ENCODE data around the gene MIER2.

The MIER2 gene

DNA sequence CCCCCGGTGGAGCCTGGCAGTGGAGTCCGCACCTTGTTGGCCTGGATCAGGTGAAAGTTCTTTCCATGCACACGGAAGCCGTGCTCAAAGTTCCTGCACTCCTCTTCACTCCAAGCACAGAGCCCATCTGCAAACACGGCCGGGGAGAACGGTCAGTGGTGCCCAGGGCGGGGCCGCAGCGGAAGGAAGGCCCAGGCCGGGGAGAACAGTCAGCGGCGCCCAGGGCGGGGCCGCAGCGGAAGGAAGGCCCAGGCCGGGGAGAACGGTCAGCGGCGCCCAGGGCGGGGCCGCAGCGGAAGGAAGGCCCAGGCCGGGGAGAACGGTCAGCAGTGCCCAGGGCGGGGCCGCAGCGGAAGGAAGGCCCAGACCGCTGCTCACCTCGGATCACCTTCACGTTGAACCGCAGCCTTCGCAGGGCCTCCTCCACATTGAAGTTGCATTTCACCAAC lies 32.8 kb downstream of the MIER2 start:
- TF ChIP-seq CTCF (IDR thresholded peaks at IDR 0.05; ENCODE audit: insufficient read depth, low read depth, low read length, missing control alignments) = no peak
- DNase-seq (ENCODE audit: low read depth) = no peak
- H3K4me3 ChIP-seq (ENCODE audit: low read length) = no peak overlapping the region

DNA sequence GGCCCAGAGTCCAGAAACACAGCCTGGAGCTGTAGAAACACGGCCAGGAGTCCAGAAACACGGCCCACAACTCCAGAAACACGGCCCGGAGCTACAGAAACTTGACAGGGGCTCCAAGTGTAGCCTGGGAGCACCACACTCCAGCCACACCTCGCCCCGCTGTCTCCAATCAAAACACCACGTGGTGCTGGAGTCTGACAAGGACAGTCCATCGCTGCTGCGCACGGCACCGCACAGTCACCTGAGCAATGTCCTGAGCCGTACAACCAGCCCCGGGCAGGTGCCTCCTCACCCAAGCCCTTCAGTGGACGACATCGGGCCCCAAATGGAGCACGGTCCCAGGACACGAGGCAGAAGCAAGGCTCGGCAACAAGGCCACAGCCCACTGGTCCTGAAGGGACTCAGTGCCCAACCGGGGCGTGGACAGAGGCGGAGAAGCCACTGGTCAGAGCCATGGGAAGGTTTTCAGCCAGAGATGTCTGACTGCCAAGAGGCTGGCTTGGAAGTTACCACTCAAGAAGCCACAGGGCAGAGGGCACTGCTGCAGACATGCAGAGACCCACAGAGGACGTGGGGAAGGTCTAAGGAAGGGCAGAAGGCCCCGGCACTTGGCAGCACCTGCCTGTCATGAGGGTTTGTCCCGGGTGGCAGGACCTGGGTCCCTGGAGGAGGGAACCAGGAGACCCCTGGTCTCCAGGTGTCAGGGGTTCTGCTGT lies 33.7 kb downstream of the MIER2 start:
- DNase-seq (ENCODE audit: low read depth) = no peak
- TF ChIP-seq CTCF (IDR thresholded peaks at IDR 0.05; ENCODE audit: insufficient read depth, low read depth, low read length, missing control alignments) = no peak
- H3K4me3 ChIP-seq (ENCODE audit: low read length) = no peak overlapping the region

DNA sequence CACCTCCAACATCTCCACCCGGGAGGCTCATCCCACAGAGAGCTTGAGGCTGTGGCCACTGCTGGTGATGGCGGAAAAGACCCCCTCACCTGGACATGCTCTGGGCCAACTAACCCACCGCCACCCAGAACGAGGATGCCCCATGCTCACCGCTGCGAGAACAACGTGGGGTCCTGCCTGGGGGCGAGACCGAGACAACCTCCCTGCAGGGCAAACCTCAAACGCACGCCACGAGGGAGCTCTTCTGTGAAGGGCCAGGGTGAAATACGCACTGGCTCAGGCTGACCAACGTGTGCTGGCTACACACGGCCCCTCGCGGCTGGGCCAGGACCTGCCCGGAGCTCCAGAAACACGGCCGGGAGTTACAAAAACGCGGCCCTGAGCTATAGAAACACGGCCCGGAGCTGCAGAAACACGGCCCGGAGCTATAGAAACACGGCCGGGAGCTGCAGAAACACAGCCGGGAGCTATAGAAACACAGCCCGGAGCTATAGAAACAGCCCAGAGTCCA lies 34.4 kb downstream of the MIER2 start:
- no peak for TF ChIP-seq CTCF (IDR thresholded peaks at IDR 0.05; ENCODE audit: insufficient read depth, low read depth, low read length, missing control alignments)
- no peak for DNase-seq (ENCODE audit: low read depth)
- H3K4me3 ChIP-seq (ENCODE audit: low read length) = no peak overlapping the region

DNA sequence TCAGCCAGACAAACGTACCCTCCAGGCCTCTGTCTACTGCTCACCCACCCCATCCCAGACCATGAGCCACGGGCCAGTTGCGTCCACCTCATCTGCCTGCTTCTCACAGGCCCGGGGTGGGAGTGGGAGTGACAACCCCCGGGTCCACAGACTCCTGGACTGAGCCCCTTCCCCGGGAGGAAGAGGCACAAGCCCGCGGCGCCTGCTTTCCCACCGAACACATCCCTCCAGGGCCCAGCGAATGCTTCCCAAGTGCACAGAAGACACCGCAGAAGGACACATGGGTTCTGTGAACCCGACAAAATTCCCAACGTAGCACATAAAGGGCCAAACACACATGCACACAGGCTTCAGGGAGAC lies 35.4 kb downstream of the MIER2 start:
- no peak overlapping the region for H3K4me3 ChIP-seq (ENCODE audit: low read length)
- TF ChIP-seq CTCF (IDR thresholded peaks at IDR 0.05; ENCODE audit: insufficient read depth, low read depth, low read length, missing control alignments) = no peak
- no peak for DNase-seq (ENCODE audit: low read depth)

DNA sequence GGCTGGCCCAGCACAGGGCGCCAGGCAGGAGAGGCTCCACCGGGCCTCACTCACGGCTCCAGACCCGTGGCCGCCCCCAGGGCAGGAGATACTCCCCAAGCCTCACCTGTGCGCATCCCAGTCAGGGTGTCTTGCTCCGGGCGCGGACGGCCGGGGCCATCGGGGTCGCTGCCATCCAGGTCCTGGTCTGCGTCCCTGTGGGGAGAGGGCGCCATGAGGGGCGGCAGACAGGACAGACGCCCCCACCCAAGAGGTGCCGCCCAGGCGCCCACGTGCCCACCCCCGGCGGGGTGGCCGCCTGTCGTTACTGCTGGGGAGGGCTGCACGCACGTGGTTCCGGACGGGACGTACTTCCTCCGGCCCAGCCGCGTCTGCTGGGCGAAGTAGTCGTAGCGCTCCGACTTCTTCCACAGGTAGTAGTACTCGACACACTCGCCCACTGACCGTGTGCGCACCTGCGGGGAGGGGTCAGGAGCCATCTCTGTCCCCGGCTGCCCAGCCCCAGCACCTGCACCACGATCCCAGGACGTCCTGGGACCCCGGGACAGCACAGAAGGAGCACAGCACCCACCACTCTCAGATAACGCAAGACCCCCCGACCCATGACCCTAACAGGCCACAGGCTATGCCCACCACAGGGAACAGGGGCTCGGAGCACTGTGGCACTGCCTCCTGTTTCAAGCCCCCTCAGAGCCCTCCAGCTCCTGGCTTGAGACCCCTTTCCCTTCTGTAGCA lies 36.0 kb downstream of the MIER2 start:
- DNase-seq (ENCODE audit: low read depth) = no peak
- no peak overlapping the region for H3K4me3 ChIP-seq (ENCODE audit: low read length)
- no peak for TF ChIP-seq CTCF (IDR thresholded peaks at IDR 0.05; ENCODE audit: insufficient read depth, low read depth, low read length, missing control alignments)

- no peak for DNase-seq (ENCODE audit: low read depth)
- H3K4me3 ChIP-seq (ENCODE audit: low read length) = no peak overlapping the region
- no peak for TF ChIP-seq CTCF (IDR thresholded peaks at IDR 0.05; ENCODE audit: insufficient read depth, low read depth, low read length, missing control alignments)
Measured at GRCh38 chr19:307793-308420, 36.7 kb downstream of the MIER2 start.

Measured in epithelial cell of esophagus (primary cell).